Parathyroid adenoma (tissue), 2 donors: ENCODE results near the gene ASB5.
A peak's percentile ranks its signal among the peaks of the same experiment; 100 is the strongest.
"Not testable (repeated sequence)": the region's sequence is repeated elsewhere in the genome, so short reads cannot be mapped to it uniquely, and the experiment has no call there.

Source experiments
- H2AFZ ChIP-seq: fragments of 300-600 bp; sonication (generic); one replicate; pipeline ENCODE4 v1.7.0; 2017; ENCODE audit warnings: antibody characterized with exemption, mild to moderate bottlenecking
- H3K27ac ChIP-seq: fragments of 300-600 bp; sonication (generic); one replicate; pipeline ENCODE4 v1.7.0; 2017
- H3K27me3 ChIP-seq: fragments of 300-600 bp; sonication (generic); one replicate; pipeline ENCODE4 v1.7.0; 2017; ENCODE audit warnings: low read length; ENCODE audit not compliant: control insufficient read depth, insufficient read depth
- H3K36me3 ChIP-seq: fragments of 300-600 bp; sonication (generic); one replicate; pipeline ENCODE4 v1.7.0; 2017; ENCODE audit warnings: low read length; ENCODE audit not compliant: control insufficient read depth, insufficient read depth
- H3K4me1 ChIP-seq: fragments of 300-600 bp; sonication (generic); one replicate; pipeline ENCODE4 v1.7.0; 2017; ENCODE audit warnings: control low read depth
- H3K4me2 ChIP-seq: fragments of 300-600 bp; sonication (generic); one replicate; pipeline ENCODE4 v1.7.0; 2017; ENCODE audit warnings: low read length
- H3K4me3 ChIP-seq: fragments of 300-600 bp; sonication (generic); one replicate; pipeline ENCODE4 v1.7.0; 2017; ENCODE audit warnings: low read depth, low read length
- H3K79me2 ChIP-seq: fragments of 300-600 bp; sonication (generic); one replicate; pipeline ENCODE4 v1.7.0; 2017; ENCODE audit warnings: control low read depth
- H3K9ac ChIP-seq: fragments of 300-600 bp; sonication (generic); one replicate; pipeline ENCODE4 v1.7.0; 2017; ENCODE audit warnings: mild to moderate bottlenecking
- H3K9me3 ChIP-seq: fragments of 300-600 bp; sonication (generic); one replicate; pipeline ENCODE4 v1.7.0; 2017; ENCODE audit warnings: low read length; ENCODE audit not compliant: control insufficient read depth
- CTCF ChIP-seq: fragments of 300-600 bp; sonication (generic); IDR thresholded peaks from one replicate; pipeline ENCODE4 v1.7.0; 2017; ENCODE audit warnings: antibody characterized with exemption, mild to moderate bottlenecking
- donor health status: primary hyperparathyroidism.

ASB5 gene

GRCh38 chr4:176287546-176287945 lies 18.5 kb upstream of the ASB5 start:
- Histone ChIP-seq H3K9ac (no peak overlapping the region), H3K79me2 (no peaks in the 10 kb centered on the region), H3K4me3 (no peak overlapping the region), H2AFZ (no peak overlapping the region), H3K4me2 (no peak overlapping the region), H3K36me3 (no peaks in the 10 kb centered on the region), H3K4me1 (no peaks in the 10 kb centered on the region), H3K27ac (no peak overlapping the region), H3K9me3 (no peaks in the 10 kb centered on the region), H3K27me3 (no peaks in the 10 kb centered on the region)
- no peak for TF ChIP-seq CTCF

- H3K36me3 ChIP-seq = no peaks in the 10 kb centered on the region
- no peak overlapping the region for H3K27ac ChIP-seq
Observed at GRCh38 chr4:176286728-176287127, 17.7 kb upstream of the ASB5 start.

GRCh38 chr4:176279560-176279959 lies 10.5 kb upstream of the ASB5 start:
- H3K9ac ChIP-seq, H3K4me3 ChIP-seq, H3K9me3 ChIP-seq, H3K27ac ChIP-seq, H3K27me3 ChIP-seq, H3K79me2 ChIP-seq, H3K4me1 ChIP-seq, H3K4me2 ChIP-seq, H2AFZ ChIP-seq, H3K36me3 ChIP-seq: not testable (repeated sequence)

More at GRCh38 chr4:176286728-176287127, 17.7 kb upstream of the ASB5 start:
- Histone ChIP-seq H3K4me3 (no peak overlapping the region), H3K4me2 (no peak overlapping the region), H3K27me3 (no peaks in the 10 kb centered on the region), H2AFZ (no peak overlapping the region), H3K4me1 (no peaks in the 10 kb centered on the region), H3K79me2 (no peaks in the 10 kb centered on the region), H3K9ac (no peak overlapping the region), H3K9me3 (no peaks in the 10 kb centered on the region)
- no peak for TF ChIP-seq CTCF

GRCh38 chr4:176277162-176277904 lies 8.3 kb upstream of the ASB5 start:
- no peaks in the 10 kb centered on the region for H3K36me3 ChIP-seq
- H3K4me1 ChIP-seq = no peaks in the 10 kb centered on the region
- peak; percentile 33 for TF ChIP-seq CTCF
- H3K9ac ChIP-seq = no peak overlapping the region
- no peaks in the 10 kb centered on the region for H3K27me3 ChIP-seq
- no peaks in the 10 kb centered on the region for H3K79me2 ChIP-seq
- no peak overlapping the region for H3K4me2 ChIP-seq
- no peaks in the 10 kb centered on the region for H3K9me3 ChIP-seq
- H3K4me3 ChIP-seq = no peak overlapping the region
- H3K27ac ChIP-seq = no peak overlapping the region
- H2AFZ ChIP-seq = no peak overlapping the region

- Histone ChIP-seq H2AFZ (no peak overlapping the region), H3K27ac (no peak overlapping the region), H3K79me2 (no peaks in the 10 kb centered on the region), H3K4me3 (no peak overlapping the region), H3K9ac (no peak overlapping the region), H3K4me1 (no peaks in the 10 kb centered on the region), H3K27me3 (no peaks in the 10 kb centered on the region), H3K36me3 (no peaks in the 10 kb centered on the region), H3K9me3 (no peaks in the 10 kb centered on the region), H3K4me2 (no peak overlapping the region)
- no peak for TF ChIP-seq CTCF
Observed at GRCh38 chr4:176276710-176277109, 7.7 kb upstream of the ASB5 start.
